GM12872 (cell line): ENCODE data around the gene HDAC1.

Experiments
- TF ChIP-seq, protein P1 (sequence below): IDR thresholded peaks from 3 replicates; pipeline ENCODE4 v1.5.1; 2011; ENCODE audit warnings: low read depth, mild to moderate bottlenecking, low read length, moderate library complexity; ENCODE audit not compliant: insufficient read depth

The HDAC1 gene

GRCh38 chr1:32321712-32322291 lies 29.9 kb downstream of the HDAC1 start:
- TF ChIP-seq, protein P1, sequence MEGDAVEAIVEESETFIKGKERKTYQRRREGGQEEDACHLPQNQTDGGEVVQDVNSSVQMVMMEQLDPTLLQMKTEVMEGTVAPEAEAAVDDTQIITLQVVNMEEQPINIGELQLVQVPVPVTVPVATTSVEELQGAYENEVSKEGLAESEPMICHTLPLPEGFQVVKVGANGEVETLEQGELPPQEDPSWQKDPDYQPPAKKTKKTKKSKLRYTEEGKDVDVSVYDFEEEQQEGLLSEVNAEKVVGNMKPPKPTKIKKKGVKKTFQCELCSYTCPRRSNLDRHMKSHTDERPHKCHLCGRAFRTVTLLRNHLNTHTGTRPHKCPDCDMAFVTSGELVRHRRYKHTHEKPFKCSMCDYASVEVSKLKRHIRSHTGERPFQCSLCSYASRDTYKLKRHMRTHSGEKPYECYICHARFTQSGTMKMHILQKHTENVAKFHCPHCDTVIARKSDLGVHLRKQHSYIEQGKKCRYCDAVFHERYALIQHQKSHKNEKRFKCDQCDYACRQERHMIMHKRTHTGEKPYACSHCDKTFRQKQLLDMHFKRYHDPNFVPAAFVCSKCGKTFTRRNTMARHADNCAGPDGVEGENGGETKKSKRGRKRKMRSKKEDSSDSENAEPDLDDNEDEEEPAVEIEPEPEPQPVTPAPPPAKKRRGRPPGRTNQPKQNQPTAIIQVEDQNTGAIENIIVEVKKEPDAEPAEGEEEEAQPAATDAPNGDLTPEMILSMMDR: no peak

DNA sequence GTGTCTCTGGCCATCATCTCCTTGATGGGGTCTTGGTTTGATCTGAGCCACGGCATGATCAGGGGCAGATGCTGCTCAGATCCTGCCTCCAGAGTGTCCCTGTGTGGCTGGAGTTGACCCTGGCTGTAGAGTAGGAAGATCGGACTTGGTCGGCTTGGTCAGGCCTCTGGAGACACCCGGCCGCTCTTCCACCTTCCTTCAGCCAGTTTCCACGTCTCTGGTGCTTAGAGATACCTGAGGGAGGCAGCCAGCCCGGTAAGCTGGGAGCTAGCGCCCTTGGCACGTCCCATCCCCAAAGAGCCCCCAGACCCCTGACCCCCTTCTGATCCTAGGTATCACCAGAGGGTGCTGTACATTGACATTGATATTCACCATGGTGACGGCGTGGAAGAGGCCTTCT lies 35.3 kb downstream of the HDAC1 start:
- TF ChIP-seq, protein P1: no peak

DNA sequence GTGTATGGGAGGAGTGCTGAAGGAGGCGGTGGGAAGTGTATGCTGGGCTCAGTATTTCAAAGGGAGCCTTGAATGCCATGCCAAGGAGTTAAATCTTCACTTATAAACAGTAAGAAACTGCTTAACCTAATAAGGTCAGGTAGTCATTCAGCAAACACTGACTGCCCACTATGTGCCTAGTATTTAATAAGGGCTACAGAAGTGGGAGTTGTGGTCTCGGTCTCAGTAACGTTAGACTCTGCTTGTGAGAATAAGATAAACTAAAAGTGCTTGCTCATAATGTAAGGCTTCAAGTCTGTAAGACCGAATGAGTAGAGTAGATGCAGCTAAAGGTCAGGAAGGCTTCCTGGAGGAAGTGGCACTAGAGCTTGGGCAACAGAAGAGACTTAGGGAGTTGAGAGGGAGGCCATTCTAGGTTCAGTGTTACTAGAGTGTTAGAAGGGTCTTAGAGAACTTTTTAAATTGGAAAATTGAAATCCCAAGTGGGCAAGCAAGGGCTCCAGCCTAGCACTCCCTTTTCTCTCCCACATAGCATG lies 38.1 kb downstream of the HDAC1 start:
- TF ChIP-seq, protein P1: no peak

- TF ChIP-seq, protein P1: no peak
Measured at GRCh38 chr1:32330558-32331151, 38.8 kb downstream of the HDAC1 start.

GRCh38 chr1:32331549-32331948 lies 39.7 kb downstream of the HDAC1 start:
- TF ChIP-seq, protein P1: no peak

DNA sequence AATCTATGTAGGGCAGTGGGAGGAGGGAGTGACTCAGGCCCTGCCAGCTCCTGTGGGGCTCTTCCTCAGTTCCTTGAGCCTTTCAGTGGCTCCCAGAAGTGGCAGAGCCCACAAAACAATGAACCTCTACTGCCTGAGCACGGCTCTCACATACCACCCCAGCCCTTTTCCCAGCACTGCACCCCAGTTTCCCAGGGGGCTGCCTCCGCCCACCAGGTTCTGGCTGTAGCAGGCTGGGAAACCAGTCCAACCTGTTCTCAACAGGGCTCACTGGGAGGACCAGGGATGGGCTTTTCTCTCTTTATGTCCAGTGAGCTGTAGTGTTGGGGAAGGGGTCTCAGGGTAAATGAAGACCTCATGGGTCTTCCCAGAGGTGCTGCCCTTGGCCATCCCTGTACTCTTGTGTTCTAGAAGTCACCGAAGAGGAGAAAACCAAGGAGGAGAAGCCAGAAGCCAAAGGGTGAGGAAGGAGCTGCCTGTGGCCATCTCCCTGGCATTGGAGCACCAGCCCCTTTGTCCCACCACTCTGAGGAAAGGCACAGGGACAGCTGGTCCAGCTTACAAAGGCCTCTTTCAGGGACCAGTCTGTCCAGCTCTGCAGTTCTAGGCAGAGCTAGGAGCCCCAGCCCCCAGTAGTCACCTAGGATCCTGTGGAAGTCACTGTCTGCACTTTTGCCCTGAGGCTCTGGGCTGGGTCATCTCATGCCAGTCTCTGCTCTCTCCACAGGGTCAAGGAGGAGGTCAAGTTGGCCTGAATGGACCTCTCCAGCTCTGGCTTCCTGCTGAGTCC lies 40.6 kb downstream of the HDAC1 start:
- TF ChIP-seq, protein P1: no peak

DNA sequence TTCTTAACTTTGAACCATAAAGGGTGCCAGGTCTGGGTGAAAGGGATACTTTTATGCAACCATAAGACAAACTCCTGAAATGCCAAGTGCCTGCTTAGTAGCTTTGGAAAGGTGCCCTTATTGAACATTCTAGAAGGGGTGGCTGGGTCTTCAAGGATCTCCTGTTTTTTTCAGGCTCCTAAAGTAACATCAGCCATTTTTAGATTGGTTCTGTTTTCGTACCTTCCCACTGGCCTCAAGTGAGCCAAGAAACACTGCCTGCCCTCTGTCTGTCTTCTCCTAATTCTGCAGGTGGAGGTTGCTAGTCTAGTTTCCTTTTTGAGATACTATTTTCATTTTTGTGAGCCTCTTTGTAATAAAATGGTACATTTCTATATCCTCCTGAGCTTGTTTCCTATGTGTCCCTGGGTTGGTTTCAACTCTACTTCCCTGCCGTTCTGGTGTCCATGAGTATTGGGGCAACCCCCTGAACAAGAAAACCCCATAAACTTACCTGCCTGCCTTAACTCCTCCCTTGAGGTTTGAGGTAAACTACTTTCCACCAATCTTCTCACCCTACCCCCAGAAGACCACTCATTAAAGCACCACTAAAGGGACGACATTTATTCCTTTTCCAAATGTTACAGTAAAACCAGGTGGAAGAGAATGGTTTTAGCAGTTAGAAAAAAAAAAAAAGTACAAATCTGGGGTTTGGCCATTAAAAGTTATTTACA lies 41.5 kb downstream of the HDAC1 start:
- TF ChIP-seq, protein P1: no peak
